GM06990 (cell line): Measurements from ENCODE around the gene EVA1C.

Experiments
- DNase-seq: peaks from one replicate; pipeline ENCODE4 v3.0.0-alpha.2; 2011; ENCODE audit not compliant: insufficient read length; ENCODE audit errors: extremely low read depth
- H3K27me3 ChIP-seq: replicated peaks from 2 replicates; pipeline ENCODE4 v1.6.0; 2011; ENCODE audit warnings: low read length; ENCODE audit not compliant: control insufficient read depth, insufficient read depth
- H3K36me3 ChIP-seq: 2 replicates; pipeline ENCODE4 v1.5.1; 2011; ENCODE audit warnings: low read length; ENCODE audit not compliant: control insufficient read depth, insufficient read depth
- H3K4me3 ChIP-seq: replicated peaks from 2 replicates; pipeline ENCODE4 v1.5.1; 2011; ENCODE audit warnings: low read depth, mild to moderate bottlenecking, control low read depth, low read length
- CTCF ChIP-seq: IDR thresholded peaks from 2 replicates; pipeline ENCODE4 v1.5.1; 2011; ENCODE audit warnings: low read length, control low read depth, mild to moderate bottlenecking, inconsistent platforms; ENCODE audit not compliant: insufficient read depth, poor library complexity, severe bottlenecking

Gene EVA1C

GRCh38 chr21:32472890-32473765, 60.6 kb downstream of the EVA1C start:
- no peak for TF ChIP-seq CTCF
- no peaks in the 10 kb centered on the region for H3K36me3 ChIP-seq
- DNase-seq: no peak
- H3K4me3 ChIP-seq: no peak overlapping the region
- H3K27me3 ChIP-seq: no peaks in the 10 kb centered on the region; the same call in 1 of the 2 replicates

GRCh38 chr21:32474179-32475059, 61.9 kb downstream of the EVA1C start:
- H3K27me3 ChIP-seq: no peaks in the 10 kb centered on the region; the same call in 1 of the 2 replicates
- no peak for TF ChIP-seq CTCF
- no peak for DNase-seq
- H3K36me3 ChIP-seq: no peaks in the 10 kb centered on the region
- H3K4me3 ChIP-seq: no peak overlapping the region

GRCh38 chr21:32475162-32475812, 62.8 kb downstream of the EVA1C start:
- Histone ChIP-seq H3K36me3 (no peaks in the 10 kb centered on the region), H3K4me3 (no peak overlapping the region), H3K27me3 (no peaks in the 10 kb centered on the region)
- no peak for DNase-seq
- no peak for TF ChIP-seq CTCF

- H3K27me3 ChIP-seq: no peaks in the 10 kb centered on the region
- H3K36me3 ChIP-seq: no peaks in the 10 kb centered on the region
- TF ChIP-seq CTCF: no peak
- DNase-seq: no peak
- no peak overlapping the region for H3K4me3 ChIP-seq
Measured at GRCh38 chr21:32476661-32477423, 64.3 kb downstream of the EVA1C start.

- no peak for TF ChIP-seq CTCF
- DNase-seq: no peak
- H3K4me3 ChIP-seq: no peak overlapping the region
- no peaks in the 10 kb centered on the region for H3K27me3 ChIP-seq
- H3K36me3 ChIP-seq: no peaks in the 10 kb centered on the region
Measured at GRCh38 chr21:32477424-32477745, 64.9 kb downstream of the EVA1C start.
